ENCODE measurements around the gene OASL. TPM values are rescaled to one million over a fixed set of nuclear protein-coding genes. Genes with fewer than 3 reads are reported as not detected.

Gene OASL
- total and polyA plus RNA-seq, 4 donors, result 0.60 to 11.1 (median 9.2) TPM

DNA sequence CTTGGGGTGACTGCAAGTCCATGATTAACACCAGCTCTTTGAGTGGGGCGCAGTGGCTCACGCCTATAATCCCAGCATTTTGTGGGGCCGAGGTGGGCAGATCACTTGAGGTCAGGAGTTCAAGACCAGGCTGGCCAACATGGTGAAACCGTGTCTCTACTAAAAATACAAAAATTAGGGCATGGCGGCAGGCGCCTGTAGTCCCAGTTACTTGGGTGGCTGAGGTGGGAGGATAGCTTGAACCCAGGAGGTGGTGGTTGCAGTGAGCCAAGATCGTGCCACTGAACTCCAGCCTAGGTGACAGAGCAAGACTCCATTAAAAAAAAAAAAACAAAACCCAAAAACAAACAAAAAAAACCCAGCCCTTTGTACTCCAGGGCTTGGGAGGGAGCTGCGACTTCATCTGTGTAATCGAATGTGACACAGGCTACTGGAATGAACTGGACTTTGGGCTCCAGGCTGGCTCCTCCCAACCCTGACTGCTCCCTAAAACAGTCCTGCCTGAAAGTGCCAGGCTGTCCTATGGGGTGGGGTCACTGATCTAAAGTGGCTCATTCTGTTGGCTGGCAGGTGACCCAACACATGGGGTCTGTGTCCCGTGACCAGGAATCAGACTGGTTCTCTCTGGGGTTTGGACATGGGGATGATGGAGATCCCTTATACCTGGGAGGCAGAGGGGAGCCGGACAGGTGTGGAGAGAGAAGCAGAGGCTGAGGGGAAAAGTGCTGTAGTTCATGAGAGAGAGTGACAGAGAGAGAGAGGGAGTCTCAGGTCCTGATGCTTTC is 13.4 kb downstream of the OASL start:
- H3K36me3 ChIP-seq (ENCODE audit: control insufficient read depth in 4 of 4, insufficient read depth in 4 of 4, low read length in 4 of 4), result peaks cover 0 to 8% (median 0%) of the 10 kb centered on the region in 4 donors
- no peaks in the 10 kb centered on the region for H3K27me3 ChIP-seq (ENCODE audit: control insufficient read depth in 3 of 3, insufficient read depth in 3 of 3, low read length in 2 of 3)
- no peak overlapping the region for H3K4me3 ChIP-seq
- H3K27ac ChIP-seq (ENCODE audit: low read depth in 1 of 2, low read length in 1 of 2), result no peak overlapping the region
- no peak overlapping the region for H3K9ac ChIP-seq (ENCODE audit: insufficient read depth in 1 of 2, low read length in 2 of 2)
- WGBS, 2 donors, result 90 to 96% methylated on average over 11 of the region's 11 CpGs
- no peaks in the 10 kb centered on the region for H3K9me3 ChIP-seq (ENCODE audit: control insufficient read depth in 4 of 4, insufficient read depth in 3 of 4, low read length in 3 of 4)
- no peak for ATAC-seq (ENCODE audit: insufficient read depth, low FRiP score)
- TF ChIP-seq, protein P1, sequence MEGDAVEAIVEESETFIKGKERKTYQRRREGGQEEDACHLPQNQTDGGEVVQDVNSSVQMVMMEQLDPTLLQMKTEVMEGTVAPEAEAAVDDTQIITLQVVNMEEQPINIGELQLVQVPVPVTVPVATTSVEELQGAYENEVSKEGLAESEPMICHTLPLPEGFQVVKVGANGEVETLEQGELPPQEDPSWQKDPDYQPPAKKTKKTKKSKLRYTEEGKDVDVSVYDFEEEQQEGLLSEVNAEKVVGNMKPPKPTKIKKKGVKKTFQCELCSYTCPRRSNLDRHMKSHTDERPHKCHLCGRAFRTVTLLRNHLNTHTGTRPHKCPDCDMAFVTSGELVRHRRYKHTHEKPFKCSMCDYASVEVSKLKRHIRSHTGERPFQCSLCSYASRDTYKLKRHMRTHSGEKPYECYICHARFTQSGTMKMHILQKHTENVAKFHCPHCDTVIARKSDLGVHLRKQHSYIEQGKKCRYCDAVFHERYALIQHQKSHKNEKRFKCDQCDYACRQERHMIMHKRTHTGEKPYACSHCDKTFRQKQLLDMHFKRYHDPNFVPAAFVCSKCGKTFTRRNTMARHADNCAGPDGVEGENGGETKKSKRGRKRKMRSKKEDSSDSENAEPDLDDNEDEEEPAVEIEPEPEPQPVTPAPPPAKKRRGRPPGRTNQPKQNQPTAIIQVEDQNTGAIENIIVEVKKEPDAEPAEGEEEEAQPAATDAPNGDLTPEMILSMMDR (IDR thresholded peaks at IDR 0.05; ENCODE audit: control extremely low read depth, extremely low read depth), result no peak
- no peaks in the 10 kb centered on the region for H3K4me1 ChIP-seq (ENCODE audit: control insufficient read depth in 5 of 5, insufficient read depth in 5 of 5, low read length in 5 of 5)
- no peak for DNase-seq

DNA sequence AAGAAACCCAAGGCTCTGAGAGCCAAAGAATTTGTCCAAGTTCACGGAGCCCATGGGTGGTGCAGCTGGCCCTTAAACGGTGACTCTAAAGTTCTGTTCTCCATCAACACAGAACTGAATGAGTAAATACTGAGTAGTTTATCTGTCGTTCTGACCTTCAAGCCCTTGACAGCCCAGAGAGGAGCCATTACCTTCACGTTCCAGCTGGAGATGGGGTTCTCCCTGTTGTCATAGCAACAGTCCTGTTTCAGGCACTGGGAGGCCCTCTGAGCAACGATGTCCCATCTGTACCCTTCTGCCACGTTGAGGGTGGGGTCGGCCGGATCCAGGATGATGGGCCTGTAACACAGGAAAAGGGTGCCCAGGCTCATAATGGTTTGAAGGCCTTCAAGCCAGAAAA is 15.2 kb downstream of the OASL start:
- no peak overlapping the region for H3K4me3 ChIP-seq
- no peak overlapping the region for H3K27ac ChIP-seq (ENCODE audit: low read depth in 1 of 2, low read length in 1 of 2)
- no peaks in the 10 kb centered on the region for H3K27me3 ChIP-seq (ENCODE audit: control insufficient read depth in 3 of 3, insufficient read depth in 3 of 3, low read length in 2 of 3)
- no peaks in the 10 kb centered on the region for H3K4me1 ChIP-seq (ENCODE audit: control insufficient read depth in 5 of 5, insufficient read depth in 5 of 5, low read length in 5 of 5)
- TF ChIP-seq, protein P1 (IDR thresholded peaks at IDR 0.05; ENCODE audit: control extremely low read depth, extremely low read depth), result no peak
- H3K9me3 ChIP-seq (ENCODE audit: control insufficient read depth in 4 of 4, insufficient read depth in 3 of 4, low read length in 3 of 4), result no peaks in the 10 kb centered on the region
- WGBS, 2 donors, result 75 to 85% methylated on average over 8 of the region's 8 CpGs
- no peak overlapping the region for H3K9ac ChIP-seq (ENCODE audit: insufficient read depth in 1 of 2, low read length in 2 of 2)
- DNase-seq (no peak), ATAC-seq (ENCODE audit: insufficient read depth, low FRiP score) (no peak)
- H3K36me3 ChIP-seq (ENCODE audit: control insufficient read depth in 4 of 4, insufficient read depth in 4 of 4, low read length in 4 of 4), result peaks cover 0 to 11% (median 0%) of the 10 kb centered on the region in 4 donors

DNA sequence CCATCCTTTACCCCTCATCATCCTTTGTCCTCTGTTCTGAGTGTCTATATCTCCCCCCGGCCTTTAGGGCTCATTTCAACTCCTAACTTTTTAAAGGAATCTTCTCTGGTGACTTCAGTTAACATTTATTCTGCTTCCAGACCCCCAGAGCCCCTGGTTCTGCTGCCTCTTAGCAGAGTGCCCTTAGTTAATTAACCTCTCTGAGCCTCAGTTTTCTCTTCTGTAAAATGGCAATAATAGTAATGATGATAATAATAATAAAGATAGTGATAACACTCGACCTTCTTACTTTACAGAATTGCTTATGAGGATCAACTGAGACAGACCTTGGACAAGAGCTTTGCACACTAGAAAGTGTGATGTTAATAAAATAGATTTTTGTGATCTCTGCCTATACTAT is 16.3 kb downstream of the OASL start:
- TF ChIP-seq, protein P1 (IDR thresholded peaks at IDR 0.05; ENCODE audit: control extremely low read depth, extremely low read depth), result no peak
- H3K27me3 ChIP-seq (ENCODE audit: control insufficient read depth in 3 of 3, insufficient read depth in 3 of 3, low read length in 2 of 3), result no peaks in the 10 kb centered on the region
- peaks cover 0 to 10% (median 0%) of the 10 kb centered on the region in 4 donors for H3K36me3 ChIP-seq (ENCODE audit: control insufficient read depth in 4 of 4, insufficient read depth in 4 of 4, low read length in 4 of 4)
- no peak overlapping the region for H3K4me3 ChIP-seq
- DNase-seq, result no peak
- H3K4me1 ChIP-seq (ENCODE audit: control insufficient read depth in 5 of 5, insufficient read depth in 5 of 5, low read length in 5 of 5), result no peaks in the 10 kb centered on the region
- no peak overlapping the region for H3K9ac ChIP-seq (ENCODE audit: insufficient read depth in 1 of 2, low read length in 2 of 2)
- no peak for ATAC-seq (ENCODE audit: insufficient read depth, low FRiP score)
- no peak overlapping the region for H3K27ac ChIP-seq (ENCODE audit: low read depth in 1 of 2, low read length in 1 of 2)
- no peaks in the 10 kb centered on the region for H3K9me3 ChIP-seq (ENCODE audit: control insufficient read depth in 4 of 4, insufficient read depth in 3 of 4, low read length in 3 of 4)
- 70 to 81% methylated on average over 2 of the region's 2 CpGs for WGBS, 2 donors
